Coronary artery (tissue), 2 donors: ENCODE data around the gene UTF1.
A peak's percentile ranks its signal among the peaks of the same experiment; 100 is the strongest.

Experiments used
- DNase-seq: peaks from one replicate; pipeline ENCODE4 v3.0.0-alpha.2; 2017; ENCODE audit warnings: low spot score
- H3K27ac ChIP-seq, 2 donors: fragments of 200-600 bp; sonication (generic); one replicate each; pipeline ENCODE4 v1.5.1; 2016 to 2019
- H3K4me3 ChIP-seq: fragments of 200-600 bp; sonication (generic); 2 replicates; pipeline ENCODE4 v1.5.1; 2016; ENCODE audit warnings: mild to moderate bottlenecking, moderate library complexity
- TF ChIP-seq, protein P1 (sequence below): fragments of 200-600 bp; sonication (generic); IDR thresholded peaks from one replicate; pipeline ENCODE4 v1.5.1; 2019; ENCODE audit warnings: antibody characterized with exemption

The UTF1 gene

DNA sequence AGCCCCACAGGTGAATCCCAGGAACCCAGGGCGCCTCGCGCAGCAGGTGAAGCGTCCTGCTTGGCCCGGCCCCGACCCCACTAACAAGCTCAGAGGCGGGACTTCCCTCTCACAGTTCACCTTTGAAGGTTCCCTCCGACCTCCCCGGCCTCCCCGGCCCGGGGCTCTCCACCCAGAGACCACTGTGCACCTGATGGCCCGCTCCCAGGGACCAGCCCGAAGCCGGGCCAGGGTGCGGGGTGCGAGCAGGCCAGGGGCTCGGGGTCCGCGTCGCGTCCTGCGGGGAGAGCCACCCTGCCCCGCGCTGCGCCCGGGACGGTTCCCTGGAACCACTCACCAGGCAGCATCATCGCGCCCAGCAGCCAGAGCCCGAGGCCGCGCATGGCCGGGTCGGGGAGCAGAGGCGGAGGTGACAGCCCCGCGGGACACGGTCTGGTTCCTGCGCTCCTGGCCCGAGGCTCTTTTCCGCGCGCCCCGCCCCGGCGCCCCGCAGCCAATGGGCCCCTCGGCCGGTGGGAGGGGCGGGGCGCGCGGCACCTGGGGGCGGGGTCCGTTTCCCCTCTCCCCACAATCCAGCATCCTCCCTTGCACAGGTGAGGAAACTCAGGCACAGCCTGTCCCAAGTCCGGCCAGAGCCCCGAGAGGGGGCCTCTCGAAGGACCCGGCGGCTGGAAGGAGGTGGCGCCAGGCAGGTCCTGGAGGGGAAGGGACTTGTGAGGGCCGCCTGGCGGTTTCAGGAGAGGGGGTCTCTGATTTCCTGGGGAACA, 46.6 kb downstream of the UTF1 start, which contains the start of gene ADAM8:
Gene ADAM8 (minus strand): TSS at position 434 of the 767 bp plus-strand sequence. CDS start 51 bp downstream, at position 383.
- DNase-seq: no peak
- no peak within 1 kb of the TSS for H3K27ac ChIP-seq

DNA sequence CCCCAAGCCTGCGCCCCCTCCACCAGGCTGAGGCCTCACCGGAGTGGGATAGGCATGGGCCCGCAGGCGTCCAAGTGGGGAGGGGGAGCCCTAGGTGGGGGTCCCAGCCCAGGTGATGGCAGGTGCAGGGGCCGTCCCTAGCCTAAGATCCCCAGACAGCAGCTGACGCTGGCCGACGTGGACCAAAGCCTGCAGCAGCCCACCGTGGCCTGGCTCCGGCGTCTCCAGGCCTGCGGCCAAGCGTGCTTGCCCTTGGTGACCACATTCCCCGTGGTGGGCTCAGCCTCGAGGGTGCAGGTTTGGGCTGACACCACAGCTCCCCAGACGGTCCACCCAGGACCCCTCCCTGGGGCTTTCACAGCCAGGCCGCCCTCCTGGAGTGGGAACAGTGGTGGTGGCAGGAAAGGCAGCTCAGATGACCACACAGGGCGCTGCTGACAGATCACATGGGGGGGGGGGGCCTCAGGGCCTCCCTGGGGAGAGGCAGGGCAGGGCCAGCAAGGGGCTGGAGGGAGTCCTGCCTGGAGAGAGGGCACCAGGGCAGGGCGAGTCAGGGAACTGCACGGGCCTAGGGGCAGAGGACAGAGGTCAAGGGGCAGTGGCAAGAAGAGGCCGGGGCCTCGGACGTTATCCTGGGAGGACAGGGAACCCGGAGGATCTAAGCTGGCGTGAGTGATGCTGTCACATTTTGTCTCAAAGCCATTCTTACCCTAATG, 47.4 kb downstream of the UTF1 start:
- Histone ChIP-seq H3K4me3 (no peak overlapping the region), H3K27ac (no peak overlapping the region)
- TF ChIP-seq, protein P1, sequence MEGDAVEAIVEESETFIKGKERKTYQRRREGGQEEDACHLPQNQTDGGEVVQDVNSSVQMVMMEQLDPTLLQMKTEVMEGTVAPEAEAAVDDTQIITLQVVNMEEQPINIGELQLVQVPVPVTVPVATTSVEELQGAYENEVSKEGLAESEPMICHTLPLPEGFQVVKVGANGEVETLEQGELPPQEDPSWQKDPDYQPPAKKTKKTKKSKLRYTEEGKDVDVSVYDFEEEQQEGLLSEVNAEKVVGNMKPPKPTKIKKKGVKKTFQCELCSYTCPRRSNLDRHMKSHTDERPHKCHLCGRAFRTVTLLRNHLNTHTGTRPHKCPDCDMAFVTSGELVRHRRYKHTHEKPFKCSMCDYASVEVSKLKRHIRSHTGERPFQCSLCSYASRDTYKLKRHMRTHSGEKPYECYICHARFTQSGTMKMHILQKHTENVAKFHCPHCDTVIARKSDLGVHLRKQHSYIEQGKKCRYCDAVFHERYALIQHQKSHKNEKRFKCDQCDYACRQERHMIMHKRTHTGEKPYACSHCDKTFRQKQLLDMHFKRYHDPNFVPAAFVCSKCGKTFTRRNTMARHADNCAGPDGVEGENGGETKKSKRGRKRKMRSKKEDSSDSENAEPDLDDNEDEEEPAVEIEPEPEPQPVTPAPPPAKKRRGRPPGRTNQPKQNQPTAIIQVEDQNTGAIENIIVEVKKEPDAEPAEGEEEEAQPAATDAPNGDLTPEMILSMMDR: no peak
- DNase-seq: no peak

More for the DNA sequence above, 46.6 kb downstream of the UTF1 start, which contains the start of gene ADAM8:
- TF ChIP-seq, protein P1: no peak
- H3K4me3 ChIP-seq: peak within 1 kb of the TSS; percentile 33

DNA sequence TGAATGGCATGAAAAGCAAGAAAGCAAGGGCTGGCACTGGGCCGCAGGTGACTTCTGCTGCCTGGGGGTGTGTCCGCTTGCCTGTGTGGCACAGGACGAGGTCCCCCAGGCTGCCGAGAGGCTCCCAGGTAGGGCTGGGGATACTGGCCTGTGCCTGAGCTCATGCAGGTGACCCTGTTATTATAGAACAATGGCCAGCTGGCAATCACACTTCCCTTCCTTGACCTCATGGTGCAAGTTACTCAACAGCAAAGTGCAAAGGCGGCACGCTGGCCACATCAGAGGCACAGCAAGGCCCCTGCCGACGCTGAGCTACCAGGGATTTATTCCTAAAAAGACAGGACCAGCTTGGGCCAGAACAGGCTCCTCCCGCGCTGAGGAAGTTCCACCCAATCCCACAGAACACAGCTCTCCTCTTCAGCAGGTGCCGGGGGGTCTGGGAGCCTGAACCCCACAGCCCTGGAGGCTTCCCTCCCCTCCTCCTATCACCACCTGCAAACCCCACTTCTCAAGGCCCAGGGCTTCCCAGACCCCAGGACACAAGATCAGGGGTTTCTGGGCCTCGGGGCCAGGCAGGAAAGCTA, 48.1 kb downstream of the UTF1 start:
- H3K27ac ChIP-seq: peak overlapping the region in 1 of 2 donors; percentile 7
- TF ChIP-seq, protein P1: no peak
- no peak overlapping the region for H3K4me3 ChIP-seq
- DNase-seq: no peak

DNA sequence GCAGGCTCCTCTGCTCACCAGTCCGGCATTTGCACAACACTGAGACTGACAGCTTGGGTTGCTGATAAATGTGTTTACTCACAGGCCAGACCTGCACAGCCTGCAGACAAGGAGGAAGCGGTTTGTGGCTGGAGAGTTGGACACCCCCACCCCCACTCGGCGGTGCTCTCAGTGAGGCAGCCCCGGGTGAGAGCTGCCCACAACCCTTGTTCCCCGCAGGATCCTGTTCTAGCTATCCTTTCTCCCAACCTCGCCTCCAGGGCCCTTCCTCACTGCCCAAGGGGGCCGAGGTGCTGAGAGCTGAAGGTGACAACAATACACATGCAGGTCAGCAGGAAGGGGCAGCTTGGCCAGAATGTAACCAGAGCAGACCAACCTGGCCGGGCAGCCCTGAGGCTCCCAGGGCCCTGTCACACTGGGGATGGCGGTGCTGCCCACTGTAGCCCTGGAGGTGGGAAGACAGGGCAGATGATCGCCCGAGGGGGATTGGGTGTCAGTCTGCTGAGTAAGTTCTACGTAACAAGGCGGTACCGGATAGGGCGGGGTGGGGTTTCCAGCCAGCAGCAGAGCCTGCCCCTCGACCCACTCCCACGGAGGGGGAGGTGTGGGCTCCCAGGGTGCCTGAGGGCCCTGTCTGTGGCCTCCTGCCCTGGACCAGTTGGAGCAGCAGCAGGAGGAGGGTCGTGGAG, 48.7 kb downstream of the UTF1 start:
- Histone ChIP-seq H3K4me3 (no peak overlapping the region), H3K27ac (peak overlapping the region in 1 of 2 donors; percentile 22)
- TF ChIP-seq, protein P1: no peak
- no peak for DNase-seq

DNA sequence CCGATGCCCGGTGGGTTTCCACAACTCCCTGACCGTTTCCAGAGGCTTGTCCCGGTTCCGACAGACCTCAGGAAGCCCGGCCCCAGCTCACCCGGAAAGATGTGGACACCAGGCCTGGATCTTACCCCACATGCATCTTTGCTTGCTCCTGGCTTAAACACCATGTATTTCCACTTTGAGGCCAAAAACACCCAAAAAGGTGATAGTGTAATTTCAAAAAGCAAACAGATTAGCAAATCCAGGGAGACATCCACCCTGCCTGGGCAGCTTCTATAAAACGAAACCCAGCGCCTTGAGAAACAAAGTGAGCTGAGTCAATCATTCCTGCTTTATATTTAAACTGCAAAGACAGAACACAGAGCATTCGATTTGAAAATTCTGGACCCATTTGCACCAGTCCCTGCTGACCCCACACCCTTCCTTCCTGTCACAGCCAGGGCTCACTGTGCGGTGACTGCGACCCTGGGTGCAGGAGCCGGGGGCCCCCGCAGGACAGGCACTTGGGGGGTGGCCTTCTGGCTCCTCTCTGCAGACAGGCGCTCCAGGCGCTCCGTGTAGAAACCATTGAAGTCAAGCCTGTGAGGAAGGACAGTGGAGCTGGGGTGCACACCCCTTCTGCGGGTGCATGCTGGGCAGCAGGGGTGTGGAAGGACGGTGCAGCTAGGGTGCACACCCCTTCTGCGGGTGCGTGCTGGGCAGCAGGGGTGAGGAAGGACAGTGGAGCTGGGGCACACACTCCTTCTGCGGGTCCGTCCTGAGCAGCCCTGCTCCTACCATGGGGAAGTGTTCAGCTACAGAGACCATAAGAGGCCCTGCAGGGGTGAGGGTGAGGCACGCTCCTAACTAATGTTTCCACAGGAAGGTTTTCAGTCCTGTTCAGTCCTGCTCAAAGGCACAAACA, 49.6 kb downstream of the UTF1 start:
- H3K27ac ChIP-seq: no peak overlapping the region
- DNase-seq: no peak
- H3K4me3 ChIP-seq: no peak overlapping the region
- TF ChIP-seq, protein P1: no peak
